ENCODE data around the gene AKNAD1.
"Not testable (repeated sequence)": the region's sequence is repeated elsewhere in the genome, so short reads cannot be mapped to it uniquely, and the experiment has no call there.

Gene AKNAD1

DNA sequence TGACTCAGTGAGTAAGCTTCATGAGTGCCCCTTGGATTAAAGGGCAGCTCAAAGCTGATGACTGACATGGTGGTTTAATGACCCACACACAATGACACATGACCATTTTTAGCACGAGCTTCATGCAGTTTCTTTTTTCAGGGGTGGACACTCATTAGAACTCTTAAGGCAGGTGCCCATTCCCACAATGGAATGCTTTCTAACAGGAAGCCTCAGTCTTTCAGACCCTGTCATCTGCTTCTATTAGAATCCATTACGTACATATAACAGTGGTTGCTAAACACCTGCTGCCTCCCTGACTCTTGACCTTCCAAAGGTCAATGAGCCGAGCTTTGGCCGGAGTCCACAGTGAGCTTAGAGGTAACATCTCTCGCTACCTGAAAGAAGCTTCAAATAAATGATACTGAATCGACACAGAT, 27.4 kb downstream of the AKNAD1 start:
- no peak for DNase-seq (ENCODE audit: low spot score)

- DNase-seq (ENCODE audit: low spot score): peak; percentile 70
These were observed 28.6 kb downstream of the AKNAD1 start for GRCh38 chr1:108828074-108828961.

DNA sequence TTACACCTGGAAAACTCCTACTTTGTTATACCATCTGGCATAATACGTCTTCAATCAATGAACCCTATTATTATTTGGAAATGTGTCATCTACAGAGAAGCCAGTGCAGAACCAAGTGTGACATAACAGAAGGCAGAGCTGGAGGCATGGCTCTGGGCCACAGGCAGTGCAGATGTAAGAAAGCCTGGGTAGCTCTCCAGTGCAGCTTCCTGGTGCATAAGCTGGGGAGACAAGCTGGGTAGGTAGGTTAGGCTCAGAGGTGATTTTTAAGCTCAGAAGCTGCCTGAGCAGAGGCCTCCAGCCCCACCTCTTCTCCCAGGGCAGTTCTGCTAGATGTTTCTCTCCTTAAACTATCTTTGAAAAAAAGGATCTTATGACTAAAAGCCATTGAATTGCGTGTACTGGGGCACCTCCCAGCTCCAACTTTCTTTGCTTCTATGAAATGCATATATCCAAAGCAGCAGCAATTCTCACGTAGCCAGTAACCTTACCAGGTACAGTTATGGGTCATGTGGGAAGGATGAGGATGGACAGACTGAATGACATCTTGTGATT, 30.7 kb downstream of the AKNAD1 start:
- no peak for DNase-seq (ENCODE audit: low spot score)

DNA sequence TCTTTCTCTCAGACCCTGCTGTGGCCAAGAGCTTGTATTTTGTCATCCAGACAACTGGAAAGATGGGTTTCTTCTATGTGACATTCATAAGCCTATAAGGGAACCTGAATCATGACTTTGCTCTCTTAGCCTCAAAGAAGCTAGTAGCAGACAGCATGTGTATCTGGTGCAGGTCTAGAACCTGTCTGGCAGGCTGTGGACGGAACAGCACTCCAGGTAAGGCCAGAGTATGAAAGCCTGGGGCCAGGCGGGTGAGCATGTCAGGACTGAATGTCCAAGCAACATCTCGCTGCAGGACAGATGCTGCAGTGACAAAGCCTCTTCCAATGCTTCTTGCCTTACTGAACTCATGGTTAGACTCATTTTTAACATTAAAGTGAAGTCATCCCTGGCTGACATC, 32.8 kb downstream of the AKNAD1 start:
- DNase-seq (ENCODE audit: low spot score): no peak

GRCh38 chr1:108823632-108824031, 33.3 kb downstream of the AKNAD1 start:
- DNase-seq (ENCODE audit: low spot score): no peak

DNA sequence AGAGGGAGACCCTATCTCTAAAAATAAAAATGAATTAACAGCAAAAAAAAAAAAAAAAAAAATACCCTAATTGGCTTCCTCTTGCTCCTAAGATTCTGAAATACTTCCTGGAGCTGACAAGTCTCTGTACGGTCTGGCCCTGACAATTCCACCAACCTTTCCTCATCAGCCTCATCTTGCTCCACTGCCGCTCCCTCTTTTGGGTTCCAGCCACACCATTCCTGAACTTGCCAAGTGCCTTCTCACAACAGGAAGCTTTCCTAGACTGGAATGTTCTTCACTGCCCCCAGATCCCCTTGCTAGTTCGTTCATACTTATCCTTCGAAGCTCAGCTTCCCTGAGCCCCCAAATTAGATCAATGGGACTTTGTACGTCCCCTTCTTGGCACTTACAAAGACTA, 37.0 kb downstream of the AKNAD1 start:
- DNase-seq (ENCODE audit: low spot score): no peak

GRCh38 chr1:108817811-108818210, 39.1 kb downstream of the AKNAD1 start:
- no peak for DNase-seq (ENCODE audit: low spot score)

GRCh38 chr1:108817016-108817415, 39.9 kb downstream of the AKNAD1 start:
- no peak for DNase-seq (ENCODE audit: low spot score)

DNA sequence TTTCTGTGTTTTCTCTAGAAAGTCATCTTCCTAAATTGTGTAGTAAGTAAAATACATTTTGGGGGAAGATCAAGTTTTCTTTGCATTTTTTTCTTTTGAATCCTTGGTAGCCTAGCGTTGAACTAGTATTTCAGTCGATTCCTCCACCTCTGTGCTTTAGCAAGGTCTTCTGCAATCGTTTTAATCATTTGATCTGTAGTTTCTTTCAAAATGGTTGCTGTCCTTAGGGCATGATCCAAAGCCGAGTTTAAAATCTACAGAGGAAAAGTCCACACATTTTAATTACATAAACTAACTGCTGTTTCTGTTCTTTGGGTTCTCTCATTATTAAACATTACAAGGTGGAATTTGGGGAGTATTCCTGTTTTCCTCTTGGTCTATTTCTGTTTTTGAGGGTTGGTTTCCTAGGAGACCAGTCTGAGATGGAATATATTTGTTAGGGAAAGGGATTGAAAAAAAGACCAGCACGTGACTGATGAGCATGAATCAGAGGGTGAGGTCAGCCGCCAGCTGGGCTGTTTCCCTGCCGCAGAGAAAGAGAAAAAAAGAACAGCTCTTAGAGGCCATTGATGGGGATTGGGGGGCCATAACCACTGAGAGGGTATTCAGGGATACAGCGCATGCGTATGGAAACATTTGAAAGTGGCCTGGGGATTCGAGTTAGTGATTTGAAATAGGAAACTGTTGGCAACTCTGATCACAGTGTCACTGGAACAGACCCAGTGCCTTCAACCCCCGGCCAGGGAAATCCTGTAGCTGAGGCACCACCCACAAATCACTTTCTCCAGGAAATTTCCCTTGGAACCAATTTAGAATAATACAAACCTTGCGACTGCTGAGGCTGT, 40.6 kb downstream of the AKNAD1 start:
- DNase-seq (ENCODE audit: low spot score): no peak

GRCh38 chr1:108815566-108815965, 41.3 kb downstream of the AKNAD1 start:
- DNase-seq (ENCODE audit: low spot score): no peak

GRCh38 chr1:108814343-108815125, 42.4 kb downstream of the AKNAD1 start:
- no peak for DNase-seq (ENCODE audit: low spot score)

DNA sequence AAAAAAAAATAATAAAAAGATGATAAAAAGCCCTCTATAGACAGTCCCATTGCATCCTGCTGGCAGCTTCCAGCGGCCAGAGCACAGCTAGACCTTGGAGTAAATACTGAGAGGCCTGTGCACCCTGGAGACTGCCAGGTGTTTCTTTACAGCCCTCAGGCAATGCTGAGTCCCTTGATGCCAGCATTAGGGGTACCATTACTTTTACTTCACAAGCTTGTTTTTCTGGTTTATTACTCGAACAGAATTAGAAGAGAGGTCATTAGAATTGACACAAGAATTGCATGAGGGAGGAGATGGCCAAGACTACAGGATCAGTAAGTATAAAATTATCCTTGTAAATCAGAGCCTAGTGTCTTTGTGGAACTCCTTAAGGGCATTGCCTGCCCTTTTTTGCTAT, 43.6 kb downstream of the AKNAD1 start:
- DNase-seq (ENCODE audit: low spot score): no peak

GRCh38 chr1:108811611-108812010, 45.3 kb downstream of the AKNAD1 start:
- DNase-seq (ENCODE audit: low spot score): no peak

- DNase-seq (ENCODE audit: low spot score): no peak
These were observed 48.5 kb downstream of the AKNAD1 start for GRCh38 chr1:108808438-108808837.

- DNase-seq (ENCODE audit: low spot score): no peak
These were observed 53.3 kb downstream of the AKNAD1 start for GRCh38 chr1:108803548-108803947.

- no peak for DNase-seq (ENCODE audit: low spot score)
These were observed 55.8 kb downstream of the AKNAD1 start for GRCh38 chr1:108801101-108801500.

DNA sequence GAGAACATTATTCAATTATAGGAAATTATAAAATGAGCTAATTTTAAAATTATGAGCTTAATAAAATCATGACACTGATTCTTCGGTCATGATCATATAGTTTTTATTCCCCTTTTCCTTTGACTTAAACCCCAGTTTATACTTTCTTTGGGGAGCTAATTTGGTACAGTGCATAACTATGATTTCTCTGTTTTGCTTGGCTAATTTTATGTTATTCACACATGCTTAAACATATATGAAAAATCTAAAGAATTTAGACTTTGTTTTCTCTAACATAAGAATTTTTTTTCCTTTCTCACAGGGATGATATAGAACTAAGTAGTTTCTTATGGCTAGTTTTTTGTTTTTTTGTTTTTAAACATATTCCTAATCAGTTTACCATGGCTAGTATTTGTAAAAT, 57.9 kb downstream of the AKNAD1 start:
- DNase-seq (ENCODE audit: low spot score): no peak

- DNase-seq (ENCODE audit: low spot score): no peak
These were observed 64.5 kb downstream of the AKNAD1 start for GRCh38 chr1:108792420-108792819.

- no peak for DNase-seq (ENCODE audit: low spot score)
These were observed 65.1 kb downstream of the AKNAD1 start for GRCh38 chr1:108791790-108792189.

GRCh38 chr1:108785880-108786279, 71.0 kb downstream of the AKNAD1 start:
- no peak for DNase-seq (ENCODE audit: low spot score)

DNA sequence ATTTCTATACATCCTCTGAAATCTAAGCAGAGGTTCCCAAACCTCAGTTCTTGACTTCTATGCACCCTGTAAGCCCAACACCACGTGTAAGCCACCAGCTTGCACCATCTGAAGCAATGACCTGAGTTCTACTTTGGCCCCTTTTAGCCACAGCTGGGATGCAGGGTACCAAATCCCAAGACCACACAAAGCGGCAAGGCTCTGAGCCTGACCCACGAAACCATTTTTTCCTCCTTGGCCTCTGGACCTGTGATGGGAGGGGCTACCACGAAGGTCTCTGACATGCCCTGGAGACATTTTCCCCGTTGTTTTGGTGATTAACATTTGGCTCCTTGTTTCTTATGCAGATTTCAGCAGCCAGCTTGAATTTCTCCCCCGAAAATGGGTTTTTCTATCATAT, 71.6 kb downstream of the AKNAD1 start:
- no peak for DNase-seq (ENCODE audit: low spot score)

DNA sequence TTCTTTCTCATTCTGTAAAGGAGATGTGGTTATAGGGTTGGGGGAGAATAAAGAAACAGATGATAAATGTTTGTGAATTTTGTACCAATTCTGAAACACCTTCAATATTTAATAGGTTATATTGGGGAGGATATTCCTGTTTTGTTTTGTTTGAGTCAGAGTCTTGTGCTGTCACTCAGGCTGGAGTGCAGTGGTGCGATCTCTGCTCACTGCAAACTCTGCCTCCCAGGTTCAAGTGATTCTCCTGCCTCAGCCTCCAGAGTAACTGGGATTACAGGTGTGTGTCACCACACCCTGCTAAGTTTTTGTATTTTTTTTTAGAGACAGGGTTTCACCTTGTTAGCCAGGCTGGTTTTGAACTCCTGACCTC, 75.3 kb downstream of the AKNAD1 start:
- DNase-seq (ENCODE audit: low spot score): not testable (repeated sequence)

All from CD4-positive, alpha-beta T cell treated with Interleukin-2 at 100 ng/mL for 4 hours (primary cell).